SK-N-MC (cell line): ENCODE results near the gene KANSL1.
"Not testable (repeated sequence)": the region's sequence is repeated elsewhere in the genome, so short reads cannot be mapped to it uniquely, and the experiment has no call there.

ENCODE experiments used
- DNase-seq: peaks from one replicate; pipeline ENCODE4 v3.0.0-alpha.2; 2011; ENCODE audit warnings: low read depth, low spot score
- H3K27ac ChIP-seq: fragments of 200-600 bp; sonication (generic); 2 replicates; pipeline ENCODE4 v1.5.1; 2016; ENCODE audit warnings: mixed run types
- H3K36me3 ChIP-seq: fragments of 200-600 bp; sonication (generic); 2 replicates; pipeline ENCODE4 v1.6.1; 2017; ENCODE audit warnings: antibody characterized with exemption, low read length, mixed read lengths; ENCODE audit not compliant: insufficient read depth
- H3K4me3 ChIP-seq: fragments of 200-600 bp; sonication (generic); 2 replicates; pipeline ENCODE4 v1.5.1; 2016
- H3K9ac ChIP-seq: fragments of 200-600 bp; sonication (generic); 2 replicates; pipeline ENCODE4 v1.8.0; 2017; ENCODE audit warnings: mixed run types, mixed read lengths; ENCODE audit not compliant: insufficient read length
- H3K9me3 ChIP-seq: fragments of 200-600 bp; sonication (generic); 2 replicates; pipeline ENCODE4 v1.6.1; 2017; ENCODE audit warnings: low read depth, mild to moderate bottlenecking, antibody characterized with exemption, low read length, moderate library complexity, mixed read lengths
- EZH2 ChIP-seq: fragments of 200-600 bp; sonication (generic); IDR thresholded peaks from one replicate; pipeline ENCODE4 v1.6.1; 2017; ENCODE audit warnings: antibody characterized with exemption
- FOXP2 ChIP-seq: optimal IDR thresholded peaks from 2 replicates; pipeline ENCODE3; 2011; ENCODE audit warnings: mild to moderate bottlenecking, moderate library complexity; ENCODE audit not compliant: insufficient read depth; ENCODE audit errors: extremely low read length, control extremely low read depth
- POLR2AphosphoS5 ChIP-seq: IDR thresholded peaks from 2 replicates; pipeline ENCODE4 v1.6.1; 2012; ENCODE audit warnings: mild to moderate bottlenecking, low read depth, low read length, borderline replicate concordance

The KANSL1 gene

DNA sequence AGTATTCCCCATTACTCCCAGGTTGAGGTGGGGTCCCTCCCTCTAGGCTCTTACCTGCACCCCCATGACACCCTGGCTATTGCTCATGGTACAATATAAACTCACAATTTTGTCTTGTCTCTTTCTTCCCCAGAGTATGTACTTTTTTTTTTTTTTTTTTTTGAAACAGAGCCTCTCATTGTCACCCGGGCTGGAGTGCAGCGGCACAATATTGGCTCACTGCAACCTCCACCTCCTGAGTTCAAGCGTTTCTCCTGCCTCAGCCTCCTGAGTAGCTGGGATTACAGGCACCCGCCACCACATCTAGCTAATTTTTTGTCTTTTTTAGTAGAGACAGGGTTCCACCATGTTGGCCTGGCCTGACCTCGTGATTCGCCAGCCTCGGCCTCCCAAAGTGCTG lies 8.5 kb downstream of the KANSL1 start:
- H3K9me3 ChIP-seq = no peaks in the 10 kb centered on the region
- DNase-seq = no peak
- H3K9ac ChIP-seq = no peak overlapping the region
- no peak overlapping the region for H3K27ac ChIP-seq
- H3K36me3 ChIP-seq = peaks cover 2% of the 10 kb centered on the region; the same call in 1 of the 2 replicates
- H3K4me3 ChIP-seq = no peak overlapping the region
- TF ChIP-seq EZH2 (no peak), POLR2AphosphoS5 (no peak), FOXP2 (no peak)

DNA sequence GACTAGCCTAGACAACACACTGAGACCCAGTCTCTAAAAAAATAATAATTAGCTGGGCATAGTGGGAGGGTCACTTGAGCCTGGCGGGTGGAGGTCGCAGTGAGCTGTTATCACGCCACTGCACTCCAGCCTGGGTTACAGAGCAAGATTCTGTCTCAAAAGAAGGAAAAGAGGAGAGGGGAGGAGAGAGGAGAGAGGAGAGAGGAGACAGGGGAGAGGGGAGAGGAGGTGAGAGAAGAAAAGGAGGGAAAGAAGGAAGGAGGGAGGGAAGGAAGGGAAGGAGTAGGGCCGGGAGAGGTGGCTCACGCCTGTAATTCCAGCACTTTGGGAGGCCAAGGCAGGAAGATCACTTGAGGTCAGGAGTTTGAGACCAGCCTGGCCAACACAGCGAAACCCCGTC lies 9.8 kb downstream of the KANSL1 start:
- not testable (repeated sequence) for DNase-seq, H3K4me3 ChIP-seq, H3K9me3 ChIP-seq, H3K9ac ChIP-seq, H3K27ac ChIP-seq, H3K36me3 ChIP-seq

DNA sequence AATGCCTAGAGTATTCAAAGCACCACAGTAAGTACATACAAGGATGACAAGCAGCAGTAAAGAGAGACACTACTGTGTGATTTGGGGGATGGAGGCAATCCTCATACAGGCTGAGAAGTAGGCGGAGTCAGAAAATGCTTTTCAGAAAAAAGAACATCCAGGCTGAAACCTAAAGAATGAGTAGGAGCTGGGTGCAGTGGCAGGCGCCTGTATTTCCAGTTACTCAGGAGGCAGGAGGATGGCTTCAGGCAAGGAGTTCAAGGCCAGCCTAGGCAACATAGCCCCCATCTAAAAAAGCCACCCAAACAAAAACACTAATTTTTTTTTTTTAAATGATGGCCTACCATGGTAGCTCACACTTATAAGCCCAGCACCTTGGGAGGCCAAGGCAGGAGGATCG lies 10.3 kb downstream of the KANSL1 start:
- H3K36me3 ChIP-seq = peaks cover 8% of the 10 kb centered on the region; the same call in 1 of the 2 replicates
- H3K27ac ChIP-seq = no peak overlapping the region
- H3K9ac ChIP-seq = no peak overlapping the region
- H3K4me3 ChIP-seq = no peak overlapping the region
- DNase-seq = no peak
- no peaks in the 10 kb centered on the region for H3K9me3 ChIP-seq
- TF ChIP-seq EZH2 = no peak
- TF ChIP-seq FOXP2 = no peak
- TF ChIP-seq POLR2AphosphoS5 = no peak

DNA sequence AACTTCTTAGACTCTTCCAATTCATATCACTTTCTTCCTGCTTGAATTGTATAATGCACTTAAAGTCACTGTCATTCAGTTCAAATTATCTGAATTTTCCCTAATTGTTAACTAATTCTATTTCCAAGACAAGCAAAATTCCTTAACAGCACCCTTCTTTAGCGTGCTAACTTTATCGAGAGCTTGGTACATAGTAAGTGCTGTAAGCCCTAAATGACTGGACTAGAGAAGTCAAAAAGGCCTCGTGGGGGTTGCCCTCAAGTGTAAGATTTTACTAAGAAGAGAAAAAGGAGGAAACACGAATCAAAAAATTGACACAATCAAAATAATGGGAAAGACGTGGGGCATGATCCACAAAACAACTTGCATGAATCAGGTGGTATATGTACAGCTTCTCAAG lies 11.3 kb downstream of the KANSL1 start:
- TF ChIP-seq EZH2 (no peak), FOXP2 (no peak)
- Histone ChIP-seq H3K9ac (no peak overlapping the region), H3K36me3 (peaks cover 8% of the 10 kb centered on the region; the same call in 1 of the 2 replicates), H3K27ac (no peak overlapping the region), H3K4me3 (no peak overlapping the region), H3K9me3 (no peaks in the 10 kb centered on the region)
- DNase-seq = no peak

DNA sequence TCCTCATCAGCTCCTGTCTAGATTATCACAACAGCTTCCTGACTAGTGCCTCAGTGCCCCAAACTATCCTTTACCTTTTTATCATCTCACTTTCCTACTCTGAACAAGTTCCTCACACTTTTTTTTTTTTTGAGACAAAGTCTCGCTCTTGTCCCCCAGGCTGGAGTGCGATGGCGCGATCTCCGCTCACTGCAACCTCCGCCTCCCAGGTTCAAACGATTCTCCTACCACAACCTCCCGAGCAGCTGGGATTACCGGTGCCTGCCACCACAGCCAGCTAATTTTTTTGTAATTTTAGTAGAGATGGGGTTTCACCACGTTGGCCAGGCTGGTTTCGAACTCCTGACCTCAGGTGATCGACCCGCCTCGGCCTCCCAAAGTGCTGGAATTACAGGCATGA lies 11.9 kb downstream of the KANSL1 start:
- H3K27ac ChIP-seq = peak overlapping the region; percentile 61
- H3K4me3 ChIP-seq, H3K36me3 ChIP-seq, H3K9ac ChIP-seq, H3K9me3 ChIP-seq, DNase-seq: not testable (repeated sequence)

DNA sequence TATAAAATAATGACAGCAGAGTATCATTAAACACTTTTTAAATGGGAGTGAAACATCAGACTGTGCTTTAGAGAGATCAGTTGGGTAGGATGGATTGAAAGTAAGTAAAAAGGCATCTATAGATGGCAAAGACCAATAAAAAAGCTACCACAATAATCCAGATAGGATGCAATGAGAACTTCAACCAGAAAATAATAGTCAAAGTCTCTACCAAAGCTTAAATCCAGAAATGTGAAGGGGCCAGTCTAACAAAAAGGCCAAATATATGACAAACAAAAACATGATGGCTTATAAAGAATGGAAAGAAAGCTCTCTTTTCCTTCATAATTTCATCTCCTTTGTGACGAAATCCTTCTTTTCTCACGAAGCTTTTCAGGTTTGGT lies 12.3 kb downstream of the KANSL1 start:
- DNase-seq = no peak
- TF ChIP-seq POLR2AphosphoS5 (no peak), EZH2 (no peak), FOXP2 (no peak)
- Histone ChIP-seq H3K27ac (peak overlapping the region; percentile 61), H3K9me3 (no peaks in the 10 kb centered on the region), H3K4me3 (no peak overlapping the region), H3K9ac (no peak overlapping the region), H3K36me3 (peaks cover 11% of the 10 kb centered on the region)

DNA sequence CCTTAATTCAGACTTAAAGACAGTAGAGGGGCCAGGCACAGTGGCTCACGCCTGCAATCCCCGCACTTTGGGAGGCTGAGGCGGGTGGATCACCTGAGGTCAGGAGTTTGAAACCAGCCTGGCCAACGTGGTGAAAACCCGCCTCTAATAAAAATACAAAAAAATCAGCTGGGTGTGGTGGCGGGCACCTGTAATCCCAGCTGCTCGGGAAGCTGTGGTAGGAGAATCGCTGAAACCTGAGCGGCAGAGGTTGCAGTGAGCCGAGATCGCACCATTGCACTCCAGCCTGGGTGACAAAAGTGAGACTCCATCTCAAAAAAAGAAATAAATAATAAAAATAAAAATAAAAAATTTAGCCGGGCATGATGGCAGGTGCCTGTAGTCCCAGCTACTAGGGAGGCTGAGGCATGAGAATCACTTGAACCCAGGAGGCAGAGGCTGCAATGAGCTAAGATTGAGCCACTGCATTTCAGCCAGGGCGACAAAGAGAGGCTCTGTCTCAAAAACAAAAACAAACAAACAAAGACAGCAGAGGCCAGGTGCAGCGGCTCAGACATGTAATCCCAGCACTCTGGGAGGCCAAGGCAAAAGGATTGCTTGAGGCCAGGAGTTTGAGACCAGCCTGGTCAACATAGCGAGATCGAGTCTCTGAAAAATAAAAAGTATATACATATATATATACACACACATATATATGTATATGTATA lies 12.9 kb downstream of the KANSL1 start:
- H3K9ac ChIP-seq, H3K27ac ChIP-seq: not testable (repeated sequence)

DNA sequence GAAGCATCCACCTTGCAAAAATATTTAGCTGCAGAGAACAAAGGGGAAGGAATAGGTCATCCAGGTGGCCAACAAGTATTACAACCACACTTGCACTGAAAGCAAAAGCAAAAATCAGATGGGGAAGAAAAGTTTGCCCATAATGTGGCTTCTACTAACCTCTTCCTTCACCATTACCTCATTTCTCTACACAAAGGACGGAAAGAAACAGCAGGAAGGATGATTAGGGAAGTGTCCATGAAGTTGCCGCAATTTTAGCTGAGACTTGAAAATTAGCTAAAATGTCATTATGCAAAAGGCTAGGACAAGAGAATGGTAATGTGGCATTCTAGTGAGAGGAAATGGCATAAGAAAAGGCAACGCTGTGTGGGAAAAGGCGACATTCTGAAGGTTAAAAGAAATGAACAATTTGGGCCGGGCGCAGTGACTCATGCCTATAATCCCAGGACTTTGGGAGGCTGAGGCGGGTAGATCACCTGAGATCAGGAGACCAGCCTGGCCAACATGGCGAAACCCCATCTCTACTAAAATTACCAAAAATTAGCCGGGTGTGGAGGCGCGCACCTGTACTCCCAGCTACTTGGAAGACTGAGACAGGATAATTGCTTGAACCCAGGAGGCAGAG lies 13.7 kb downstream of the KANSL1 start:
- Histone ChIP-seq H3K9ac (no peak overlapping the region), H3K27ac (no peak overlapping the region; the same call in 1 of the 2 replicates), H3K4me3 (no peak overlapping the region), H3K9me3 (no peaks in the 10 kb centered on the region), H3K36me3 (peaks cover 12% of the 10 kb centered on the region)
- DNase-seq = no peak
- no peak for TF ChIP-seq POLR2AphosphoS5
- no peak for TF ChIP-seq FOXP2
- TF ChIP-seq EZH2 = no peak

More for the DNA sequence above, 12.9 kb downstream of the KANSL1 start:
- DNase-seq, H3K4me3 ChIP-seq, H3K9me3 ChIP-seq: not testable (repeated sequence)
- peaks cover 12% of the 10 kb centered on the region for H3K36me3 ChIP-seq

DNA sequence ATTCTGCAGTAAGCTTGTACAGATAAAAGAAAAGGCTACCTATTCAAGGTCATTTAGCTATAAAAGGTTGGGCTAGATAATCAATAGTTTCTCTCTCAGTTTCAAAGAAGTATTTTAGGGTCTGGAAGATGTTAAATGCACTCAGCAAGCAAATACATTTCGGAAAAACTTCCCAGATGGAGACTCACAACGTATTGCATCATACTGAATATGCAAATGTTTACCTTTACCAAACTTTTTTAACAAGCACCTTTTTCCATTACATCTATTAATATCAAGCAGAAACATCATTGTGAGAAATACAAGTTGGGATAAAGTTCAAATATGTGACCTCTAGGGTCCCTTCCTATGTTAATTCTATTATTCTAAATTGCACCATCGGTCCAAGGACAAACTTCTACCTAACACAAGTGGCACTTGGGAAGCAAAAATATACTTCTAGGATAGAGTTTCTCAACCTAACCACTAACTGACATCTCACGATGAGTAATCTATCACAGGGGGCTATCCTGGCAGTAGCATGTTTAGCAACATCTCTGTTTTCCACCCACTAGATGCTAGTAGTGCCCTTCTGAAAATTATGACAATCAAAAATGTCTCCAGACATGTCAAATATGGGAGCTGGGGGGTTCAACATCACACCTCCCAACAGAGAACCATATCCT lies 14.5 kb downstream of the KANSL1 start:
- TF ChIP-seq POLR2AphosphoS5 (no peak), FOXP2 (no peak), EZH2 (no peak)
- H3K9me3 ChIP-seq = no peaks in the 10 kb centered on the region
- H3K9ac ChIP-seq = no peak overlapping the region
- no peak for DNase-seq
- peak overlapping the region; percentile 7; the same call in 1 of the 2 replicates for H3K27ac ChIP-seq
- H3K4me3 ChIP-seq = no peak overlapping the region
- peaks cover 12% of the 10 kb centered on the region for H3K36me3 ChIP-seq
